ENCODE data around the gene ARSG. TPM values are rescaled to one million over a fixed set of nuclear protein-coding genes. Genes with fewer than 3 reads are reported as not detected.

ARSG gene
- total and polyA plus RNA-seq, 2 of the 13 experiments (the other 11 are each of a cell fraction or from before 2014, with no cell fraction given) = 3.7 to 15.2 TPM

DNA sequence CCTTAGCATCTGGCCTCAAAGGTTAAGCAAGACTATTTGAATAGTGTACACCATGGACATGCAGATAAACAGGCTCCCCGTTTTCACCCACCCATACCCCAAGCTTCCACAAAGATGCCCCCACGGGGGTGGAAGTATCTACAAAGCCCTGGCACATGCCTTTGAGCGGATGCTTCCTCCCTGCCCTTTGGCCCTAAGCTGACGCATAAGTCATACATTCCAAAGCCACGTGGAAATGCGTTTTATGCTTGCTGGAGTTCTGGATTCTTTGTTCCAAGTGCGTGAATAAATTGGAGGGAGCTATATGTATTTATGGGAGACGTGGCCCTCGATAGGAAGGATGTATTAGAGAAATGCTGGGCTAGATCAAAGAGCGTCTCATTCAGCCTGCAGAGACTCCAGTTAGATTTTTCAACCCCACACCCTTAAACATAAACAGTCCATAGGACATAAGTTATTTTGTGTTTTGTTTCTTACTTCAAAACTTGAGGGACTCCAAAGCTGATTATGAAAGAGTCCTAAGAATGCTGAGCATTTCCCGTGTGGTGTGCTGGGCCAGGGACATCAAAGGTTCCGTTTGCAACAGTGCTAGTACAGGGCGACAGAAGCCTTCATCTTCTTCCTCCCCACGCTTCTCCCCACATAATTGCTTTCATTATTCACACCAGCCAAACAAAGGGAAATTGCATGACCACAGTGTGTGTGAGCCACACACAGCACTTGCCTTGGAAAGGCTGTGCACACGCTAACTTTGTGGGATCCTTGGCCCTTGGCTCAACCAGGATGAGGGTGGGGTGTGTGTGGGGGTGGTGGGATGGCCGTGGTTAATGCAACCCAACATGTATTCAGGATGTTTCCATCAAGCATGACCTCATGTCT is 92.4 kb downstream of the ARSG start (continued):
- TF ChIP-seq MEIS1 (CRISPR knock-in tag; IDR thresholded peaks at IDR 0.05; ENCODE audit: borderline replicate concordance) (peak; percentile 25), MEIS2 (CRISPR knock-in tag; IDR thresholded peaks at IDR 0.05) (peak; percentile 87), HNF4G (IDR thresholded peaks at IDR 0.05; ENCODE audit: borderline replicate concordance, low read depth, low read length) (peak; percentile 89), HNF4G (CRISPR knock-in tag; IDR thresholded peaks at IDR 0.05; ENCODE audit: borderline replicate concordance, low read depth) (peak; percentile 89; the same call in 1 of the 2 replicates), FOXM1 (CRISPR knock-in tag; IDR thresholded peaks at IDR 0.05) (no peak), ZNF570 (CRISPR knock-in tag; IDR thresholded peaks at IDR 0.05; ENCODE audit: borderline replicate concordance) (no peak), ZNF530 (CRISPR knock-in tag; IDR thresholded peaks at IDR 0.05; ENCODE audit: low read depth) (no peak), ZNF337 (CRISPR knock-in tag; IDR thresholded peaks at IDR 0.05; ENCODE audit: borderline replicate concordance, low read depth) (no peak), ZNF234 (CRISPR knock-in tag; conservative IDR thresholded peaks at IDR 0.05) (no peak), MED8 (CRISPR knock-in tag; IDR thresholded peaks at IDR 0.05; ENCODE audit: insufficient replicate concordance) (peak; percentile 93)
- TF ChIP-seq, protein P1, sequence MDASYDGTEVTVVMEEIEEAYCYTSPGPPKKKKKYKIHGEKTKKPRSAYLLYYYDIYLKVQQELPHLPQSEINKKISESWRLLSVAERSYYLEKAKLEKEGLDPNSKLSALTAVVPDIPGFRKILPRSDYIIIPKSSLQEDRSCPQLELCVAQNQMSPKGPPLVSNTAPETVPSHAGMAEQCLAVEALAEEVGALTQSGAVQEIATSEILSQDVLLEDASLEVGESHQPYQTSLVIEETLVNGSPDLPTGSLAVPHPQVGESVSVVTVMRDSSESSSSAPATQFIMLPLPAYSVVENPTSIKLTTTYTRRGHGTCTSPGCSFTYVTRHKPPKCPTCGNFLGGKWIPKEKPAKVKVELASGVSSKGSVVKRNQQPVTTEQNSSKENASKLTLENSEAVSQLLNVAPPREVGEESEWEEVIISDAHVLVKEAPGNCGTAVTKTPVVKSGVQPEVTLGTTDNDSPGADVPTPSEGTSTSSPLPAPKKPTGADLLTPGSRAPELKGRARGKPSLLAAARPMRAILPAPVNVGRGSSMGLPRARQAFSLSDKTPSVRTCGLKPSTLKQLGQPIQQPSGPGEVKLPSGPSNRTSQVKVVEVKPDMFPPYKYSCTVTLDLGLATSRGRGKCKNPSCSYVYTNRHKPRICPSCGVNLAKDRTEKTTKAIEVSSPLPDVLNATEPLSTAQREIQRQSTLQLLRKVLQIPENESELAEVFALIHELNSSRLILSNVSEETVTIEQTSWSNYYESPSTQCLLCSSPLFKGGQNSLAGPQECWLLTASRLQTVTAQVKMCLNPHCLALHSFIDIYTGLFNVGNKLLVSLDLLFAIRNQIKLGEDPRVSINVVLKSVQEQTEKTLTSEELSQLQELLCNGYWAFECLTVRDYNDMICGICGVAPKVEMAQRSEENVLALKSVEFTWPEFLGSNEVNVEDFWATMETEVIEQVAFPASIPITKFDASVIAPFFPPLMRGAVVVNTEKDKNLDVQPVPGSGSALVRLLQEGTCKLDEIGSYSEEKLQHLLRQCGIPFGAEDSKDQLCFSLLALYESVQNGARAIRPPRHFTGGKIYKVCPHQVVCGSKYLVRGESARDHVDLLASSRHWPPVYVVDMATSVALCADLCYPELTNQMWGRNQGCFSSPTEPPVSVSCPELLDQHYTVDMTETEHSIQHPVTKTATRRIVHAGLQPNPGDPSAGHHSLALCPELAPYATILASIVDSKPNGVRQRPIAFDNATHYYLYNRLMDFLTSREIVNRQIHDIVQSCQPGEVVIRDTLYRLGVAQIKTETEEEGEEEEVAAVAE (CRISPR knock-in tag; IDR thresholded peaks at IDR 0.05; ENCODE audit: borderline replicate concordance) = peak; percentile 85
- TF ChIP-seq, protein P2, sequence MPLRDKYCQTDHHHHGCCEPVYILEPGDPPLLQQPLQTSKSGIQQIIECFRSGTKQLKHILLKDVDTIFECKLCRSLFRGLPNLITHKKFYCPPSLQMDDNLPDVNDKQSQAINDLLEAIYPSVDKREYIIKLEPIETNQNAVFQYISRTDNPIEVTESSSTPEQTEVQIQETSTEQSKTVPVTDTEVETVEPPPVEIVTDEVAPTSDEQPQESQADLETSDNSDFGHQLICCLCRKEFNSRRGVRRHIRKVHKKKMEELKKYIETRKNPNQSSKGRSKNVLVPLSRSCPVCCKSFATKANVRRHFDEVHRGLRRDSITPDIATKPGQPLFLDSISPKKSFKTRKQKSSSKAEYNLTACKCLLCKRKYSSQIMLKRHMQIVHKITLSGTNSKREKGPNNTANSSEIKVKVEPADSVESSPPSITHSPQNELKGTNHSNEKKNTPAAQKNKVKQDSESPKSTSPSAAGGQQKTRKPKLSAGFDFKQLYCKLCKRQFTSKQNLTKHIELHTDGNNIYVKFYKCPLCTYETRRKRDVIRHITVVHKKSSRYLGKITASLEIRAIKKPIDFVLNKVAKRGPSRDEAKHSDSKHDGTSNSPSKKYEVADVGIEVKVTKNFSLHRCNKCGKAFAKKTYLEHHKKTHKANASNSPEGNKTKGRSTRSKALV (CRISPR knock-in tag; IDR thresholded peaks at IDR 0.05) = peak; percentile 62; the same call in 1 of the 2 replicates
- TF ChIP-seq, protein P3, sequence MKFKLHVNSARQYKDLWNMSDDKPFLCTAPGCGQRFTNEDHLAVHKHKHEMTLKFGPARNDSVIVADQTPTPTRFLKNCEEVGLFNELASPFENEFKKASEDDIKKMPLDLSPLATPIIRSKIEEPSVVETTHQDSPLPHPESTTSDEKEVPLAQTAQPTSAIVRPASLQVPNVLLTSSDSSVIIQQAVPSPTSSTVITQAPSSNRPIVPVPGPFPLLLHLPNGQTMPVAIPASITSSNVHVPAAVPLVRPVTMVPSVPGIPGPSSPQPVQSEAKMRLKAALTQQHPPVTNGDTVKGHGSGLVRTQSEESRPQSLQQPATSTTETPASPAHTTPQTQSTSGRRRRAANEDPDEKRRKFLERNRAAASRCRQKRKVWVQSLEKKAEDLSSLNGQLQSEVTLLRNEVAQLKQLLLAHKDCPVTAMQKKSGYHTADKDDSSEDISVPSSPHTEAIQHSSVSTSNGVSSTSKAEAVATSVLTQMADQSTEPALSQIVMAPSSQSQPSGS (CRISPR knock-in tag; IDR thresholded peaks at IDR 0.05) = peak; percentile 81; the same call in 1 of the 2 replicates
- TF ChIP-seq, protein P4, sequence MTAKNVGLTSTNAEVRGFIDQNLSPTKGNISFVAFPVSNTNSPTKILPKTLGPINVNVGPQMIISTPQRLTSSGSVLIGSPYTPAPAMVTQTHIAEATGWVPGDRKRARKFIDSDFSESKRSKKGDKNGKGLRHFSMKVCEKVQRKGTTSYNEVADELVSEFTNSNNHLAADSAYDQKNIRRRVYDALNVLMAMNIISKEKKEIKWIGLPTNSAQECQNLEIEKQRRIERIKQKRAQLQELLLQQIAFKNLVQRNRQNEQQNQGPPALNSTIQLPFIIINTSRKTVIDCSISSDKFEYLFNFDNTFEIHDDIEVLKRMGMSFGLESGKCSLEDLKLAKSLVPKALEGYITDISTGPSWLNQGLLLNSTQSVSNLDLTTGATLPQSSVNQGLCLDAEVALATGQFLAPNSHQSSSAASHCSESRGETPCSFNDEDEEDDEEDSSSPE (CRISPR knock-in tag; IDR thresholded peaks at IDR 0.05) = peak; percentile 87
- TF ChIP-seq, protein P5, sequence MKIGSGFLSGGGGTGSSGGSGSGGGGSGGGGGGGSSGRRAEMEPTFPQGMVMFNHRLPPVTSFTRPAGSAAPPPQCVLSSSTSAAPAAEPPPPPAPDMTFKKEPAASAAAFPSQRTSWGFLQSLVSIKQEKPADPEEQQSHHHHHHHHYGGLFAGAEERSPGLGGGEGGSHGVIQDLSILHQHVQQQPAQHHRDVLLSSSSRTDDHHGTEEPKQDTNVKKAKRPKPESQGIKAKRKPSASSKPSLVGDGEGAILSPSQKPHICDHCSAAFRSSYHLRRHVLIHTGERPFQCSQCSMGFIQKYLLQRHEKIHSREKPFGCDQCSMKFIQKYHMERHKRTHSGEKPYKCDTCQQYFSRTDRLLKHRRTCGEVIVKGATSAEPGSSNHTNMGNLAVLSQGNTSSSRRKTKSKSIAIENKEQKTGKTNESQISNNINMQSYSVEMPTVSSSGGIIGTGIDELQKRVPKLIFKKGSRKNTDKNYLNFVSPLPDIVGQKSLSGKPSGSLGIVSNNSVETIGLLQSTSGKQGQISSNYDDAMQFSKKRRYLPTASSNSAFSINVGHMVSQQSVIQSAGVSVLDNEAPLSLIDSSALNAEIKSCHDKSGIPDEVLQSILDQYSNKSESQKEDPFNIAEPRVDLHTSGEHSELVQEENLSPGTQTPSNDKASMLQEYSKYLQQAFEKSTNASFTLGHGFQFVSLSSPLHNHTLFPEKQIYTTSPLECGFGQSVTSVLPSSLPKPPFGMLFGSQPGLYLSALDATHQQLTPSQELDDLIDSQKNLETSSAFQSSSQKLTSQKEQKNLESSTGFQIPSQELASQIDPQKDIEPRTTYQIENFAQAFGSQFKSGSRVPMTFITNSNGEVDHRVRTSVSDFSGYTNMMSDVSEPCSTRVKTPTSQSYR (CRISPR knock-in tag; IDR thresholded peaks at IDR 0.05; ENCODE audit: borderline replicate concordance) = peak; percentile 79; the same call in 1 of the 2 replicates
